ENCODE data around the gene KRTAP9-7.

Gene KRTAP9-7

DNA sequence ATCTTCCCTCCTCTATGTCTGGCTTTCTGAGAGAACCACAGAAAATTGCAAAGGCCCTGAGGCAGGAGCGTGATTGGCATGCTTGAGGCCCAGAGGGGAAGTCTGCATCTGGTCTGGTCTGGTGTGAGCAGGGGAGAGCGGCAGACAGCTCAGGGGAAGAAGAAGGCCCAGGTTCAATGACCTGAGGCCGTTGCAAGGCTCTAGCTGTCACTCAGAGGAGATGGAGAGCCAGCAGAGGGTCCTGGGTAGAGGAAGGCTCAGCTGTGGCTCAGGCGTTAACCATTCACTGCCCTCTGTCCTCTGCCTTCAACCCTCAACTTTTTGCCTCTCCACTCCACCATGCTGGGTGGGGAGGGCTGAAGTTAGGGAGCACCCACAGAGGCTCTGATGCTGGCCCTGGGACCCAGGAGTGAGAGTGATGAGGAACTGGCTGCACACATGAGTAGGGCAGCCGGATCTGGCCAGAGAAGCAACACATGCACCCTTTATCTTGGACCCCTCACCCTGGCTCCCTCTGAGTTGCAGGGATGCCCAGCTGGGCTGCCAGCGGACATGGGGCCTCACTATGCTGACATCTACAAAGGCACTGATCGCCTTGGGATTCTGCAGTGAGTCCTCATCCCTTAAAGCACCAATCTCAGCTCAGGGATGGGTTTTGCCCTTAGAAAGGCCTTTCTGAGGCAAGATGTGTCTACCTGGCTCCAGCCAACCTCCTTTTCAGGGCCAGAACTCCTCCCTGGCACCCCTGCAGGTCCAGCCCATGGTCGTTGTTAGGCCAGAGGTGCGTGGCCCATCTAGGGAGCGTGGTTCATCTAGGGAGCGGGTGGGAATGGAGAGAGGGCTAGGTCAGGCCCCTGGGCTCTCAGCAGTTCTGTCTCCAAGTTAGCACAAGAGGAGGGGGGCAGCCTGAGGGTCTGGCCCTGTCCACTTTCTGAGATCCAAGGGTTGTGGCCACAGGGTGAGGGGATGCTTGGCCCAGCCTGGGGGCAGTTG, 47.7 kb downstream of the KRTAP9-7 start:
- no peak for DNase-seq

DNA sequence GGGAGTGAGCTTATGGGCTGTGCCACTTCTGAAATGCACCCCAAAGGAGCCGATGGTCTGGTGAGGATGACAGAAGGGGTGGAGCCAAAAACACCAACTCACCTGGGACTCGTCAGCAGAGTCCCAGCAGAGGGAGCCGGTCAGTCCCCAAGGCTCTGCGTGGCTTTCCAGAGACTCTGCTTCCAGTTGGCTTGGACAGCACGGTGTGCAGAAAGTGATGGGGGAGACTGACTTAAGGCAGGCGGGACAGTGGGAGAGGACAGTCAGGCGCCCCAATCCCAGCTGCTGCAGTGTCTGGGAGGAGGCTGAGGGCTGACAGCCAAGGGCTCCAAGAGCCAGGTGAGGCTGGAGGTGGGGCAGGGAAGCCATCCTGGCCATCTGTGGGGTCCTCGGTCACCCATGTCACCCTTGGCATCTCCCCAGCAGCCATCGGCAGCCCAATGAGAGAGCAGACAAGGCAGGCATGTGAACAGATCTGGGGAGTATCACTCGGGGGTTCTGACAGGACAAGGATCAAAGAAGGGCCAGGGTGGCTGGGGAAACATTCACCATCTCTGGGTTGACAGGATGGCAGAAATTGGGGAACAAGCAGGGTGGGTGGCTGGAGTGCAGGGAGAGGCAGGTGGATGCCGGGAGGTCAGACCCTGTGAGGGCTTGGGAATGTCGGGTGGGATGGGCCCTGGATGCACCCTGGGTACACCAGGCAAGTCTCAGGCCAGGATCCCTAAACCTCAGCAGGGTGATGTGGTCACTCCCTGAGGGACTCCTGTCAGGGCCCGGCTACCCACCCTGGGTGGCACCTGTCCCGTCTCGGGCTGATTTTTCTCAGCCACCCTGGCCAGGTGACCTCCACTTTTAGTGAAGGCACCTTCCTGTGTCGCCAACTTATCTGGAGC, 48.9 kb downstream of the KRTAP9-7 start:
- no peak for DNase-seq

DNA sequence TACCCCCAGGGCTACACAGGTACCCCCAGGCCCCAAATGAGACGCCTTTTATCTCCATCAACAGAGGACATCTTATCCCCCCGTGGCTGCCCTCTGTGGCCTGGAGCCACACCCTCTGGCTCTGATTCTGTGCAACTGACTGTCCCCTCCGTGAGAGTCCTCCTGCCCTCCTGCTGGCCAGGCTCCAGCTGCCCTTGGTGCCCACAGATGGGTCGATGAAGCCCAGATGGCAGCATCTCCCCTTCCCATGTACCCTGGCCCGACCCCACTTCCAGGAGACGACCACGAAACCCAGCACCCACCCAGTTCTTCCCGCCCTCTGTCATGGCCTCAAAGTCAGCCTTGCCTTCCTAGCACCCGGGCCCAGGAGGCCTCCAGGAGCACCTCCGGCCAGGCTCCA, 49.6 kb downstream of the KRTAP9-7 start:
- no peak for DNase-seq

DNA sequence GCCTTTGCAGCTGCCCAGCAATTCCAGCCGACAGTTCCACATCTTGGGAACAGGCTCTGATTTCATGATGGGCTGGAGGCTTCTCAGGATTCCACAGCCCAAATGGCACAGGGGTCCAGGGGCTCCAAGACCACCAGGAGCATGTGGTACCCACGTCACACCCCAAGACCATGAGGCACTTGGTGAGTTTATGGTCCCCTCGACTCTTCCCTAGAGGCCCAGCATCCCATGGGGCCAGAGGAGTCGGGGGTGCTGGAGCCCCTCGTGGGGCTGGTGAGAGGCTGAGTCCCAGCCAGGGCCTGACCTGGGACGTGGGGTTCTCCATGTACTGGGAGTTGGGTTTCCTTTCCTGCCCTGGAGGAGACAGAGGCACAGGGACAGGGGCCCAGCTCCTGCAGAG, 50.1 kb downstream of the KRTAP9-7 start:
- no peak for DNase-seq

Measured in activated effector memory CD4-positive, alpha-beta T cell treated with anti-CD3 and anti-CD28 coated beads, Interleukin-2, amount 50 U/mL, for 16 hours (primary cell).